GM18517 (cell line): ENCODE results near the gene VRK2.
"Not testable (repeated sequence)": the region's sequence is repeated elsewhere in the genome, so short reads cannot be mapped to it uniquely, and the experiment has no call there.

Source experiments
- ATAC-seq: cut with Tn5 transposase; IDR thresholded peaks from one replicate; pipeline ENCODE4 v1.9.1; 2021; ENCODE audit warnings: mild to moderate bottlenecking, moderate library complexity; ENCODE audit not compliant: unreplicated experiment

The VRK2 gene

GRCh38 chr2:58052978-58053377 is 6.4 kb downstream of the VRK2 start:
- ATAC-seq = no peak

- ATAC-seq = no peak
Measured at GRCh38 chr2:58054264-58054663, 7.7 kb downstream of the VRK2 start.

GRCh38 chr2:58055033-58055786 is 8.6 kb downstream of the VRK2 start:
- ATAC-seq = no peak

- ATAC-seq = no peak
Measured at GRCh38 chr2:58056192-58056916, 9.7 kb downstream of the VRK2 start.

- no peak for ATAC-seq
Measured at GRCh38 chr2:58057707-58058530, 11.3 kb downstream of the VRK2 start.

- ATAC-seq = no peak
Measured at GRCh38 chr2:58063641-58064040, 17.0 kb downstream of the VRK2 start.

GRCh38 chr2:58064086-58064485 is 17.5 kb downstream of the VRK2 start:
- no peak for ATAC-seq

- ATAC-seq = no peak
Measured at GRCh38 chr2:58065248-58065647, 18.6 kb downstream of the VRK2 start.

GRCh38 chr2:58067001-58067400 is 20.4 kb downstream of the VRK2 start:
- ATAC-seq = no peak

GRCh38 chr2:58070765-58071164 is 24.2 kb downstream of the VRK2 start:
- ATAC-seq = no peak

GRCh38 chr2:58072102-58072501 is 25.5 kb downstream of the VRK2 start:
- ATAC-seq = peak; percentile 57

- no peak for ATAC-seq
Measured at GRCh38 chr2:58073008-58073407, 26.4 kb downstream of the VRK2 start.

- no peak for ATAC-seq
Measured at GRCh38 chr2:58073751-58074150, 27.1 kb downstream of the VRK2 start.

GRCh38 chr2:58081000-58081399 is 34.4 kb downstream of the VRK2 start:
- ATAC-seq = no peak

GRCh38 chr2:58089081-58089480 is 42.5 kb downstream of the VRK2 start:
- no peak for ATAC-seq

GRCh38 chr2:58092772-58093171 is 46.2 kb downstream of the VRK2 start:
- ATAC-seq = not testable (repeated sequence)

- ATAC-seq = no peak
Measured at GRCh38 chr2:58097025-58097424, 50.4 kb downstream of the VRK2 start.

GRCh38 chr2:58098254-58099095 is 51.9 kb downstream of the VRK2 start:
- no peak for ATAC-seq

GRCh38 chr2:58099096-58099769 is 52.6 kb downstream of the VRK2 start:
- ATAC-seq = no peak

GRCh38 chr2:58101500-58101899 is 54.9 kb downstream of the VRK2 start:
- ATAC-seq = no peak
